Erythroblast (primary cell): ENCODE results near the gene FAM217B.

ENCODE experiments used
- DNase-seq, 2 experiments: peaks; one replicate each; lab custom pipeline; 2025; lab: John Stamatoyannopoulos, UW
- GATA1 ChIP-seq: IDR thresholded peaks from 2 replicates; pipeline ENCODE4 v1.6.1; 2011; ENCODE audit warnings: low read depth, mild to moderate bottlenecking, control low read depth, low read length, moderate library complexity
- POLR2A ChIP-seq: IDR thresholded peaks from 2 replicates; pipeline ENCODE4 v1.6.1; 2011; ENCODE audit warnings: mild to moderate bottlenecking, low read length

FAM217B gene

GRCh38 chr20:59940129-59940955 is at the start of gene FAM217B, which contains the start of gene PPP1R3D:
Gene FAM217B (plus strand): TSS chr20:59940389. CDS start chr20:59943944, 3,555 bp downstream.
Gene PPP1R3D (minus strand): TSS chr20:59940305. CDS start chr20:59939931, 374 bp downstream.
- DNase-seq, result peak; percentile 91 to 95
- TF ChIP-seq POLR2A (peak; percentile 82), GATA1 (no peak)

GRCh38 chr20:59891581-59891980 is 48.6 kb upstream of the FAM217B start:
- no peak for DNase-seq
- TF ChIP-seq GATA1 (no peak), POLR2A (no peak)

- DNase-seq, result no peak
- TF ChIP-seq POLR2A (no peak), GATA1 (no peak)
Measured at GRCh38 chr20:59895908-59896307, 44.3 kb upstream of the FAM217B start.

- no peak for DNase-seq
- TF ChIP-seq POLR2A (no peak), GATA1 (no peak)
Measured at GRCh38 chr20:59902470-59902869, 37.7 kb upstream of the FAM217B start.

- DNase-seq, result no peak
- TF ChIP-seq POLR2A (no peak), GATA1 (no peak)
Measured at GRCh38 chr20:59903621-59904020, 36.6 kb upstream of the FAM217B start.

GRCh38 chr20:59908855-59909254 is 31.3 kb upstream of the FAM217B start:
- TF ChIP-seq GATA1, result no peak
- TF ChIP-seq POLR2A, result no peak
- no peak for DNase-seq

- DNase-seq, result no peak
- TF ChIP-seq GATA1, result no peak
- TF ChIP-seq POLR2A, result no peak
Measured at GRCh38 chr20:59911041-59911440, 29.1 kb upstream of the FAM217B start.

- peak; percentile 5 to 31 for DNase-seq
- no peak for TF ChIP-seq GATA1
- TF ChIP-seq POLR2A, result no peak
Measured at GRCh38 chr20:59912609-59913008, 27.6 kb upstream of the FAM217B start.

- no peak for DNase-seq
- TF ChIP-seq GATA1 (no peak), POLR2A (no peak)
Measured at GRCh38 chr20:59920944-59921343, 19.2 kb upstream of the FAM217B start.

GRCh38 chr20:59923514-59923913 is 16.7 kb upstream of the FAM217B start:
- TF ChIP-seq POLR2A (no peak), GATA1 (no peak)
- DNase-seq, result no peak

- TF ChIP-seq GATA1 (no peak), POLR2A (no peak)
- DNase-seq, result no peak
Measured at GRCh38 chr20:59925359-59925758, 14.8 kb upstream of the FAM217B start.

GRCh38 chr20:59925899-59926298 is 14.3 kb upstream of the FAM217B start:
- no peak for TF ChIP-seq POLR2A
- no peak for TF ChIP-seq GATA1

GRCh38 chr20:59931511-59932312 is 8.5 kb upstream of the FAM217B start:
- no peak for TF ChIP-seq GATA1
- TF ChIP-seq POLR2A, result no peak
- DNase-seq, result no peak

More at GRCh38 chr20:59925899-59926298, 14.3 kb upstream of the FAM217B start:
- DNase-seq, result no peak
